K562 (cell line): ENCODE data around the gene CPNE9. TPM values are rescaled to one million over a fixed set of nuclear protein-coding genes. Genes with fewer than 3 reads are reported as not detected.
A peak's percentile ranks its signal among the peaks of the same experiment; 100 is the strongest.

Experiments used
- ATAC-seq: fragments of 200-7000 bp; cut with Tn5 transposase; 3 replicates; pipeline ENCODE4 v1.9.1; 2020; ENCODE audit warnings: moderate library complexity
- BruUV-seq: library from RNA; stranded (reverse); fragments of 400-500 nt; replicated peaks from 2 replicates; lab custom pipeline; 2021; lab: Mats Ljungman, UMichigan
- CTCF ChIA-PET: fragments of 300-600 bp; formaldehyde crosslinking; extraction: SDS; loops from one replicate; lab custom pipeline; 2021; ENCODE audit warnings: low intra/inter-chr PET ratio; lab: Yijun Ruan, JAX
- POLR2A ChIA-PET: fragments of 300-600, 350-650 bp; sonication (Branson Sonifier 250); formaldehyde crosslinking; extraction: SDS; loops from one replicate; lab custom pipeline; 2021; ENCODE audit warnings: antibody characterized with exemption, inconsistent platforms; lab: Yijun Ruan, JAX
- DNase-seq, 4 experiments: peaks; one replicate each; pipeline versions ENCODE4 v3.0.0 to v3.0.0-alpha.2; 2011 to 2018; ENCODE audit warnings: low spot score in 3 of 4, mixed read lengths in 3 of 4; ENCODE audit errors: extremely low read depth in 1 of 4
- FAIRE-seq: peaks from 2 replicates; lab custom pipeline; 2011; peaks lifted over from hg19 to GRCh38; lab: Jason Lieb, UNC
- H2AFZ ChIP-seq: 2 replicates; pipeline ENCODE4 v1.6.0; 2011; ENCODE audit warnings: low read depth, low read length, control low read depth, inconsistent platforms
- H3K27ac ChIP-seq: fragments of 200-600 bp; 3 replicates; pipeline ENCODE4 v1.8.0; 2011; ENCODE audit warnings: low read depth, mild to moderate bottlenecking, control low read depth, inconsistent platforms, low read length, moderate library complexity, mixed read lengths; ENCODE audit errors: extremely low read depth
- H3K27me3 ChIP-seq, 2 experiments: fragments of 300-600 bp in 1 of 2; 2 replicates in 1 of 2; 3 replicates in 1 of 2; pipeline versions ENCODE4 v1.6.0 to v1.8.0; 2011; ENCODE audit warnings: inconsistent platforms in 2 of 2, low read length in 2 of 2, mild to moderate bottlenecking in 1 of 2, mixed read lengths in 1 of 2, moderate library complexity in 1 of 2; ENCODE audit not compliant: control insufficient read depth in 2 of 2, insufficient read depth in 2 of 2
- H3K36me3 ChIP-seq: fragments of 300-600 bp; 3 replicates; pipeline ENCODE4 v1.8.0; 2011; ENCODE audit warnings: mild to moderate bottlenecking, low read length, inconsistent platforms; ENCODE audit not compliant: control insufficient read depth, insufficient read depth
- H3K4me1 ChIP-seq, 2 experiments: fragments of 200-600 bp in 1 of 2; replicated peaks in 1 of 2; 2 replicates in 1 of 2; 3 replicates in 1 of 2; pipeline versions ENCODE4 v1.5.1 to v1.8.0; 2011; ENCODE audit warnings: inconsistent platforms in 2 of 2, low read length in 2 of 2, mild to moderate bottlenecking in 1 of 2, mixed read lengths in 1 of 2, moderate library complexity in 1 of 2; ENCODE audit not compliant: control insufficient read depth in 2 of 2, insufficient read depth in 2 of 2
- H3K4me2 ChIP-seq: 2 replicates; pipeline ENCODE4 v1.6.1; 2011; ENCODE audit warnings: low read length, control low read depth, inconsistent platforms, mixed read lengths; ENCODE audit not compliant: insufficient read depth
- H3K4me3 ChIP-seq: fragments of 200-600 bp; sonication (generic), shearing (Covaris generic); 2 replicates; pipeline ENCODE4 v1.5.1; 2016; ENCODE audit warnings: control low read depth, inconsistent platforms
- H3K79me2 ChIP-seq: fragments of 200-600 bp; 3 replicates; pipeline ENCODE4 v1.8.0; 2011; ENCODE audit warnings: low read length, inconsistent platforms; ENCODE audit not compliant: control insufficient read depth, insufficient read depth
- H3K9ac ChIP-seq, 2 experiments: 2 replicates each; pipeline versions ENCODE4 v1.6.0 to v1.6.1; 2011; ENCODE audit warnings: low read depth in 2 of 2, low read length in 2 of 2, control low read depth in 1 of 2, inconsistent platforms in 1 of 2, mild to moderate bottlenecking in 1 of 2, mixed read lengths in 1 of 2; ENCODE audit not compliant: insufficient read depth in 1 of 2
- H3K9me1 ChIP-seq: one replicate; pipeline ENCODE4 v1.6.0; 2011; ENCODE audit warnings: inconsistent platforms, mild to moderate bottlenecking, low read length, moderate library complexity; ENCODE audit not compliant: control insufficient read depth, insufficient read depth
- H3K9me3 ChIP-seq: replicated peaks from 2 replicates; pipeline ENCODE4 v1.5.1; 2011; ENCODE audit warnings: low read depth, low read length, inconsistent platforms; ENCODE audit not compliant: control insufficient read depth, insufficient read depth
- H4K20me1 ChIP-seq: replicated peaks from 2 replicates; pipeline ENCODE4 v1.6.1; 2011; ENCODE audit warnings: low read length, inconsistent platforms, mixed read lengths; ENCODE audit not compliant: control insufficient read depth, insufficient read depth
- ARID2 ChIP-seq: fragments of 450-650 bp; IDR thresholded peaks from 2 replicates; pipeline ENCODE4 v1.6.1; 2017; ENCODE audit warnings: antibody characterized with exemption, mild to moderate bottlenecking
- PTRF ChIP-seq: fragments of 450-650 bp; IDR thresholded peaks from 2 replicates; pipeline ENCODE4 v1.6.1; 2016; ENCODE audit warnings: mild to moderate bottlenecking, missing genetic modification characterization, missing compliant biosample characterization
- RFX7 ChIP-seq: fragments of 250-450 bp; sonication (Bioruptor Pico); IDR thresholded peaks from 2 replicates; pipeline ENCODE4 v1.5.1; 2021; ENCODE audit warnings: mild to moderate bottlenecking
- TCF3 ChIP-seq: sonication (generic); formaldehyde crosslinking; IDR thresholded peaks from 2 replicates; pipeline ENCODE4 v1.4.0; 2020; ENCODE audit warnings: mild to moderate bottlenecking, missing genetic modification reagents
- ZKSCAN1 ChIP-seq: fragments of 150-350 bp; IDR thresholded peaks from 2 replicates; pipeline ENCODE4 v1.6.1; 2016; ENCODE audit warnings: low read depth, low read length
- ZNF124 ChIP-seq: sonication (generic); formaldehyde crosslinking; IDR thresholded peaks from 2 replicates; pipeline ENCODE4 v1.8.1; 2022; ENCODE audit warnings: missing genetic modification reagents
- ZNF217 ChIP-seq: sonication (generic); formaldehyde crosslinking; IDR thresholded peaks from 2 replicates; pipeline ENCODE4 v1.8.0; 2022; ENCODE audit warnings: mild to moderate bottlenecking, missing genetic modification reagents
- WGBS: fragments of 100-300 bp; shearing (Covaris generic); methylation state at CpG from one replicate; pipeline ENCODE4 v1.1.6; 2016; ENCODE audit warnings: low coverage, mixed read lengths; ENCODE audit not compliant: insufficient coverage; ENCODE audit errors: missing lambda C conversion rate; 5-methylcytosine and 5-hydroxymethylcytosine counted together
- in situ Hi-C: fragments of 300-500 bp; cut with MboI; formaldehyde crosslinking; loops from 4 replicates; pipeline ENCODE4 v1.15.0; 2018; ENCODE audit warnings: inconsistent platforms, mixed read lengths
- intact Hi-C: fragments of 100-400 bp; cut with micrococcal nuclease; formaldehyde crosslinking; loops from 2 replicates; pipeline ENCODE4 v1.14.2; 2022
- polyA plus RNA-seq, 8 experiments: library from polyadenylated mRNA; depleted of rRNA in 4 of 8; stranded (reverse) in 5 of 8; unstranded in 3 of 8; fragments of >200 nt; fragmentation: Nextera tagmentation in 2 of 8; fragmentation: Illumina TruSeq in 1 of 8; extraction: Ambion mirVana in 2 of 8; extraction: Trizol in 1 of 8; gene quantifications; 2 replicates each; pipeline versions ENCODE4 v1.2.1 to v1.2.3, GENCODE V29; 2011 to 2014; ENCODE audit warnings: inconsistent platforms in 1 of 8, missing spikeins in 1 of 8
- total RNA-seq, 7 experiments: library from RNA; depleted of rRNA in 6 of 7; stranded (reverse); fragments of >200 nt in 6 of 7; fragmentation: Illumina TruSeq in 2 of 7; extraction: Trizol in 2 of 7; gene quantifications; 2 replicates each; pipeline versions ENCODE4 v1.2.1 to v1.2.3, GENCODE V29; 2011 to 2021; ENCODE audit warnings: low replicate concordance in 1 of 7
- TF ChIP-seq, protein P1 (sequence below): sonication (generic); formaldehyde crosslinking; IDR thresholded peaks from 2 replicates; pipeline ENCODE4 v1.8.1; 2023; ENCODE audit warnings: mild to moderate bottlenecking, missing genetic modification reagents
- TF ChIP-seq, protein P2 (sequence below), 3 experiments: fragments of 200-800 bp in 1 of 3; fragments of 250-450 bp in 1 of 3; fragments of 450-650 bp in 1 of 3; sonication (Bioruptor Pico) in 1 of 3; sonication (Bioruptor generic) in 1 of 3; formaldehyde crosslinking in 1 of 3; IDR thresholded peaks; 2 replicates each; pipeline versions ENCODE4 v1.6.1 to v1.8.0; 2016 to 2022; ENCODE audit warnings: mild to moderate bottlenecking in 2 of 3, missing genetic modification characterization in 2 of 3, missing compliant biosample characterization in 1 of 3, moderate library complexity in 1 of 3
- TF ChIP-seq, protein P3 (sequence below): fragments of 450-650 bp; IDR thresholded peaks from 2 replicates; pipeline ENCODE4 v1.6.1; 2017; ENCODE audit warnings: antibody characterized with exemption, mild to moderate bottlenecking

Gene CPNE9
- total and polyA plus RNA-seq, 9 of the 15 experiments (the other 6 are each of a cell fraction or from before 2014, with no cell fraction given): 0.22 to 0.56 (median 0.29) TPM; not detected in 3

DNA sequence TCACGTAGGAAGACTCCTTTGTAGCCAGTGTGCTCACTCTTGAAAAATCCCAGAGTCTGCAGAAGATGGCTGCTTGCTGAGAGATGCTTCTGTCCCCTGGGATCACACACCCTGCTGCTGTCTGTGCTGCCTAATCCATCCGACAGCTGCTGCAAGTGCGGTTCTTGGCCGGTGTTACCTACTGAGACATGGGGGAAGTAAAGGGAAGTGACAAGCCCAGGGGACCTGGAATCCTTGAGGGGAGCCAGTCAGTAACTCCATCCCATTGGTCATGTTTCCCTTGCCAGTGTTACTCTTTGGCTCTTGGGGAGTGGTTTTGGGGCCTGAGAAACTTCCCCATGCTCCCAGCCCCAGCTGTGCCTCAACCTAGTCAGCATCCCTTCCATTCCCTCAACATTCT lies 8.3 kb upstream of the CPNE9 start:
- peaks cover 19 to 21% of the 10 kb centered on the region in 2 experiments; a peak in 4 of 5 replicates for H3K4me1 ChIP-seq
- intact Hi-C loops: no loop called here
- no peaks in the 10 kb centered on the region for H3K79me2 ChIP-seq
- no peak overlapping the region for H3K4me2 ChIP-seq
- H3K27ac ChIP-seq: no peak overlapping the region
- no peaks in the 10 kb centered on the region for H3K9me3 ChIP-seq
- 85% methylated on average over 4 of the region's 4 CpGs for WGBS
- H3K9ac ChIP-seq: 0 out of 4 replicates have a peak overlapping the region, but pooled peaks of 1 of the 2 experiments have one; percentile 2
- FAIRE-seq: no peak
- ATAC-seq: no peak
- in situ Hi-C loops: no loop called here
- no peak overlapping the region for H3K4me3 ChIP-seq
- TF ChIP-seq PTRF (tag): no peak
- no peak for TF ChIP-seq ZKSCAN1
- TF ChIP-seq, protein P1, sequence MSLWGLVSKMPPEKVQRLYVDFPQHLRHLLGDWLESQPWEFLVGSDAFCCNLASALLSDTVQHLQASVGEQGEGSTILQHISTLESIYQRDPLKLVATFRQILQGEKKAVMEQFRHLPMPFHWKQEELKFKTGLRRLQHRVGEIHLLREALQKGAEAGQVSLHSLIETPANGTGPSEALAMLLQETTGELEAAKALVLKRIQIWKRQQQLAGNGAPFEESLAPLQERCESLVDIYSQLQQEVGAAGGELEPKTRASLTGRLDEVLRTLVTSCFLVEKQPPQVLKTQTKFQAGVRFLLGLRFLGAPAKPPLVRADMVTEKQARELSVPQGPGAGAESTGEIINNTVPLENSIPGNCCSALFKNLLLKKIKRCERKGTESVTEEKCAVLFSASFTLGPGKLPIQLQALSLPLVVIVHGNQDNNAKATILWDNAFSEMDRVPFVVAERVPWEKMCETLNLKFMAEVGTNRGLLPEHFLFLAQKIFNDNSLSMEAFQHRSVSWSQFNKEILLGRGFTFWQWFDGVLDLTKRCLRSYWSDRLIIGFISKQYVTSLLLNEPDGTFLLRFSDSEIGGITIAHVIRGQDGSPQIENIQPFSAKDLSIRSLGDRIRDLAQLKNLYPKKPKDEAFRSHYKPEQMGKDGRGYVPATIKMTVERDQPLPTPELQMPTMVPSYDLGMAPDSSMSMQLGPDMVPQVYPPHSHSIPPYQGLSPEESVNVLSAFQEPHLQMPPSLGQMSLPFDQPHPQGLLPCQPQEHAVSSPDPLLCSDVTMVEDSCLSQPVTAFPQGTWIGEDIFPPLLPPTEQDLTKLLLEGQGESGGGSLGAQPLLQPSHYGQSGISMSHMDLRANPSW: no peak
- TF ChIP-seq, protein P2, sequence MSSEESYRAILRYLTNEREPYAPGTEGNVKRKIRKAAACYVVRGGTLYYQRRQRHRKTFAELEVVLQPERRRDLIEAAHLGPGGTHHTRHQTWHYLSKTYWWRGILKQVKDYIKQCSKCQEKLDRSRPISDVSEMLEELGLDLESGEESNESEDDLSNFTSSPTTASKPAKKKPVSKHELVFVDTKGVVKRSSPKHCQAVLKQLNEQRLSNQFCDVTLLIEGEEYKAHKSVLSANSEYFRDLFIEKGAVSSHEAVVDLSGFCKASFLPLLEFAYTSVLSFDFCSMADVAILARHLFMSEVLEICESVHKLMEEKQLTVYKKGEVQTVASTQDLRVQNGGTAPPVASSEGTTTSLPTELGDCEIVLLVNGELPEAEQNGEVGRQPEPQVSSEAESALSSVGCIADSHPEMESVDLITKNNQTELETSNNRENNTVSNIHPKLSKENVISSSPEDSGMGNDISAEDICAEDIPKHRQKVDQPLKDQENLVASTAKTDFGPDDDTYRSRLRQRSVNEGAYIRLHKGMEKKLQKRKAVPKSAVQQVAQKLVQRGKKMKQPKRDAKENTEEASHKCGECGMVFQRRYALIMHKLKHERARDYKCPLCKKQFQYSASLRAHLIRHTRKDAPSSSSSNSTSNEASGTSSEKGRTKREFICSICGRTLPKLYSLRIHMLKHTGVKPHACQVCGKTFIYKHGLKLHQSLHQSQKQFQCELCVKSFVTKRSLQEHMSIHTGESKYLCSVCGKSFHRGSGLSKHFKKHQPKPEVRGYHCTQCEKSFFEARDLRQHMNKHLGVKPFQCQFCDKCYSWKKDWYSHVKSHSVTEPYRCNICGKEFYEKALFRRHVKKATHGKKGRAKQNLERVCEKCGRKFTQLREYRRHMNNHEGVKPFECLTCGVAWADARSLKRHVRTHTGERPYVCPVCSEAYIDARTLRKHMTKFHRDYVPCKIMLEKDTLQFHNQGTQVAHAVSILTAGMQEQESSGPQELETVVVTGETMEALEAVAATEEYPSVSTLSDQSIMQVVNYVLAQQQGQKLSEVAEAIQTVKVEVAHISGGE (CRISPR knock-in tag; IDR thresholded peaks at IDR 0.05): no peak
- TF ChIP-seq ZNF217: no peak
- no peak for TF ChIP-seq ZNF124 (CRISPR knock-in tag)
- TF ChIP-seq ARID2: no peak
- TF ChIP-seq, protein P3, sequence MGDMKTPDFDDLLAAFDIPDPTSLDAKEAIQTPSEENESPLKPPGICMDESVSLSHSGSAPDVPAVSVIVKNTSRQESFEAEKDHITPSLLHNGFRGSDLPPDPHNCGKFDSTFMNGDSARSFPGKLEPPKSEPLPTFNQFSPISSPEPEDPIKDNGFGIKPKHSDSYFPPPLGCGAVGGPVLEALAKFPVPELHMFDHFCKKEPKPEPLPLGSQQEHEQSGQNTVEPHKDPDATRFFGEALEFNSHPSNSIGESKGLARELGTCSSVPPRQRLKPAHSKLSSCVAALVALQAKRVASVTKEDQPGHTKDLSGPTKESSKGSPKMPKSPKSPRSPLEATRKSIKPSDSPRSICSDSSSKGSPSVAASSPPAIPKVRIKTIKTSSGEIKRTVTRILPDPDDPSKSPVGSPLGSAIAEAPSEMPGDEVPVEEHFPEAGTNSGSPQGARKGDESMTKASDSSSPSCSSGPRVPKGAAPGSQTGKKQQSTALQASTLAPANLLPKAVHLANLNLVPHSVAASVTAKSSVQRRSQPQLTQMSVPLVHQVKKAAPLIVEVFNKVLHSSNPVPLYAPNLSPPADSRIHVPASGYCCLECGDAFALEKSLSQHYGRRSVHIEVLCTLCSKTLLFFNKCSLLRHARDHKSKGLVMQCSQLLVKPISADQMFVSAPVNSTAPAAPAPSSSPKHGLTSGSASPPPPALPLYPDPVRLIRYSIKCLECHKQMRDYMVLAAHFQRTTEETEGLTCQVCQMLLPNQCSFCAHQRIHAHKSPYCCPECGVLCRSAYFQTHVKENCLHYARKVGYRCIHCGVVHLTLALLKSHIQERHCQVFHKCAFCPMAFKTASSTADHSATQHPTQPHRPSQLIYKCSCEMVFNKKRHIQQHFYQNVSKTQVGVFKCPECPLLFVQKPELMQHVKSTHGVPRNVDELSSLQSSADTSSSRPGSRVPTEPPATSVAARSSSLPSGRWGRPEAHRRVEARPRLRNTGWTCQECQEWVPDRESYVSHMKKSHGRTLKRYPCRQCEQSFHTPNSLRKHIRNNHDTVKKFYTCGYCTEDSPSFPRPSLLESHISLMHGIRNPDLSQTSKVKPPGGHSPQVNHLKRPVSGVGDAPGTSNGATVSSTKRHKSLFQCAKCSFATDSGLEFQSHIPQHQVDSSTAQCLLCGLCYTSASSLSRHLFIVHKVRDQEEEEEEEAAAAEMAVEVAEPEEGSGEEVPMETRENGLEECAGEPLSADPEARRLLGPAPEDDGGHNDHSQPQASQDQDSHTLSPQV: no peak
- TF ChIP-seq TCF3 (CRISPR knock-in tag): no peak
- TF ChIP-seq RFX7 (CRISPR knock-in tag): no peak
- TF ChIP-seq, all 486 proteins: peak for 0
- H3K9me1 ChIP-seq: peaks cover 3% of the 10 kb centered on the region
- no peaks in the 10 kb centered on the region for H3K27me3 ChIP-seq
- CTCF ChIA-PET: no interaction called here
- no peak overlapping the region for H2AFZ ChIP-seq
- 0 out of 2 replicates have a peak, but pooled peaks cover 5% of the 10 kb centered on the region for H4K20me1 ChIP-seq
- no peak for DNase-seq
- H3K36me3 ChIP-seq: peaks cover 73% of the 10 kb centered on the region; the same call in 2 of the 3 replicates
- BruUV-seq: no TSS peak
- POLR2A ChIA-PET: interaction anchor here (1.1 to 2.0 kb wide), 5 partner anchors 8 to 27 kb away, joined by 3 to 6 read pairs (median 4); no protein-coding TSS in a partner anchor
